GM12874 (cell line): Measurements from ENCODE around the gene SPHKAP.

Experiments
- CTCF ChIP-seq: IDR thresholded peaks from 2 replicates; pipeline ENCODE4 v1.5.1; 2011; ENCODE audit warnings: low read depth, mild to moderate bottlenecking, control low read depth, low read length, moderate library complexity; ENCODE audit not compliant: insufficient read depth

Gene SPHKAP

GRCh38 chr2:228181098-228182019, at the start of gene SPHKAP:
Gene SPHKAP, minus strand, starts transcription at chr2:228181687. Its CDS starts 89 bp downstream, at chr2:228181598.
- no peak for TF ChIP-seq CTCF

GRCh38 chr2:228227466-228227865, 46.0 kb upstream of the SPHKAP start:
- TF ChIP-seq CTCF: no peak

- no peak for TF ChIP-seq CTCF
Measured at GRCh38 chr2:228224410-228224809, 42.9 kb upstream of the SPHKAP start.

- TF ChIP-seq CTCF: no peak
Measured at GRCh38 chr2:228197504-228197903, 16.0 kb upstream of the SPHKAP start.

- TF ChIP-seq CTCF: no peak
Measured at GRCh38 chr2:228180181-228181097, 1.0 kb downstream of the SPHKAP start.

GRCh38 chr2:228167290-228167689, 14.2 kb downstream of the SPHKAP start:
- TF ChIP-seq CTCF: no peak

GRCh38 chr2:228164718-228165117, 16.8 kb downstream of the SPHKAP start:
- no peak for TF ChIP-seq CTCF
